Breast epithelium (tissue), 4 donors: ENCODE measurements around the gene FEN1. TPM values are rescaled to one million over a fixed set of nuclear protein-coding genes. Genes with fewer than 3 reads are reported as not detected.
A peak's percentile ranks its signal among the peaks of the same experiment; 100 is the strongest.

Source experiments
- DNase-seq, 2 donors: peaks; one replicate each; pipeline ENCODE4 v3.0.0-alpha.2; 2019; ENCODE audit warnings: low spot score in 2 of 2
- H3K27ac ChIP-seq, 2 donors: fragments of 200-600 bp; sonication (generic) in 1 of 2; one replicate each; pipeline ENCODE4 v1.5.1; 2016 to 2019; ENCODE audit warnings: mild to moderate bottlenecking in 1 of 2
- H3K27me3 ChIP-seq, 2 donors: fragments of 200-600 bp; sonication (generic) in 1 of 2; one replicate each; pipeline versions ENCODE4 v1.5.1 to v1.6.0; 2017 to 2019; ENCODE audit warnings: control low read depth in 1 of 2, mild to moderate bottlenecking in 1 of 2
- H3K36me3 ChIP-seq: fragments of 200-600 bp; one replicate; pipeline ENCODE4 v1.5.1; 2019
- H3K4me1 ChIP-seq, 2 donors: fragments of 200-600 bp; sonication (generic); one replicate each; pipeline ENCODE4 v1.5.1; 2016 to 2019; ENCODE audit warnings: control low read depth in 1 of 2
- H3K4me3 ChIP-seq, 3 donors: fragments of 200-600 bp; sonication (generic); 1 replicate in 2 of 3; 2 replicates in 1 of 3; pipeline ENCODE4 v1.5.1; 2016 to 2019; ENCODE audit warnings: mild to moderate bottlenecking in 3 of 3, moderate library complexity in 2 of 3
- H3K9me3 ChIP-seq, 2 donors: fragments of 200-600 bp; sonication (generic) in 1 of 2; one replicate each; pipeline ENCODE4 v1.5.1; 2016 to 2019; ENCODE audit warnings: control low read depth in 1 of 2
- CTCF ChIP-seq, 3 donors: fragments of 450-650 bp; IDR thresholded peaks; one replicate each; pipeline ENCODE4 v1.5.1; 2016 to 2017; ENCODE audit warnings: antibody characterized with exemption in 3 of 3, mild to moderate bottlenecking in 3 of 3, moderate library complexity in 3 of 3
- POLR2A ChIP-seq: fragments of 450-650 bp; IDR thresholded peaks from one replicate; pipeline ENCODE4 v1.6.1; 2016; ENCODE audit warnings: antibody characterized with exemption, mild to moderate bottlenecking, moderate library complexity
- POLR2AphosphoS5 ChIP-seq, 3 donors: sonication (generic); formaldehyde crosslinking; IDR thresholded peaks; one replicate each; pipeline ENCODE4 v1.6.1; 2017; ENCODE audit warnings: antibody characterized with exemption in 3 of 3
- intact Hi-C: fragments of 100-400 bp; cut with DNase I; formaldehyde crosslinking; loops from one replicate; pipeline ENCODE4 v1.15.1; 2023; ENCODE audit warnings: low total_unique reads
- total RNA-seq, 3 donors: library from RNA; depleted of rRNA; stranded (reverse); fragments of >200 nt; gene quantifications; one replicate each; pipeline ENCODE4 v1.1.0, GENCODE V29; 2016

FEN1 gene
- total RNA-seq, 3 donors from 2014 or later, result 5.9 to 9.2 (median 8.5) TPM

DNA sequence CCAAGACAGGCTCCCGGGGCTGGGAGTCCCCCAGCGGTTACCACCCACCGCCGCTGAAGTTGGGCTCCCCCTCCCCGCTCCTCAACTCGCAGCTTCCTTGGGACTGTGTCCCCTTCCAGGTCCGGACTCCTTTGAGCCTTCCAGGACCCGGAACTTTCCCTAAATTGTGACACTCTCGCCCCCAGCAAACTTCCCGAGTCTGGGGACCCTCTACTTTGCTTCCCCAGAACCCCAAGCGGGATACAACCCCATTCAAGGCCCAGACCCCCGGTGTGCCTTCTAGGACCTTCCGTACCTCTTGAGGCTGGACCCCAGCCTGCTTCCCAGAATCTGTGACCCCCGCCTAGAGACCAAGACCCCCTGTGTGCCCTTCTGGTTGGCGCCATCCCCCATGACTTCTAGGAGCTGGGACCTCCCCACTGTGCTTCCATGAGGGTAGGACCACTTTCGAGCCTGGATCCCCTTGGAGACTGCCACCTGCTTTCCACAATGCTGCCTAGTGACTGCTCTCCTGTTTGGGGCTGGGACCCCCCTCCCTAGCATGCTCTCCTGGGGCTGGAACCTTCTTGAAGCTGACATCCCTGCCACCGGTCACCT lies 39.7 kb upstream of the FEN1 start:
- Histone ChIP-seq H3K9me3 (no peaks in the 10 kb centered on the region), H3K27ac (no peak overlapping the region), H3K36me3 (no peaks in the 10 kb centered on the region), H3K4me3 (peak overlapping the region; percentile 41 to 73 (median 53)), H3K4me1 (no peaks in the 10 kb centered on the region), H3K27me3 (no peaks in the 10 kb centered on the region)
- DNase-seq, result no peak
- intact Hi-C loops, result no loop called here
- TF ChIP-seq POLR2A (no peak), CTCF (IDR thresholded peaks at IDR 0.05) (no peak), POLR2AphosphoS5 (IDR thresholded peaks at IDR 0.05) (no peak)

DNA sequence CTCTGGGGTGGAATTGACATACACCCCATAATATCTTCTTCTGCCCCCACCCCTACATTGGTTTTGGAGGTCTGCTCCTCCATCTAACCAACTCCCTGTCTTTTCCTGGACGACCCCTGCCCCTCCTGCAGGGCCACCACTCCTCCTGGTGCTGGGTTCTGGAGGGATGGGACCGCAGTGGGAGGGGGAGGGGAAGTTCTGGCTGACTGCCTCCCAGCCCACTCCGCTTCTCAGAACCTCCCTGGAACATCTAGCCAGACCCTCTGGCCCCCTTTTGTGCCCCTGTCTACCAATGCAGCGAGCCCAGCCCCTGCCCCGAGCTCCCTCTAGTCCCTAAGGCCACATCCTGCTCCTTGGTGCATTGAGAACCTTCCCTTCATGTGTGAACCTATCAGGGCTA lies 39.0 kb upstream of the FEN1 start:
- intact Hi-C loops, result no loop called here
- no peaks in the 10 kb centered on the region for H3K27me3 ChIP-seq
- TF ChIP-seq POLR2AphosphoS5 (IDR thresholded peaks at IDR 0.05) (no peak), POLR2A (no peak), CTCF (IDR thresholded peaks at IDR 0.05) (no peak)
- no peak for DNase-seq
- no peak overlapping the region for H3K4me3 ChIP-seq
- H3K4me1 ChIP-seq, result no peaks in the 10 kb centered on the region
- H3K36me3 ChIP-seq, result no peaks in the 10 kb centered on the region
- H3K27ac ChIP-seq, result no peak overlapping the region
- no peaks in the 10 kb centered on the region for H3K9me3 ChIP-seq

- no peaks in the 10 kb centered on the region for H3K36me3 ChIP-seq
- H3K27me3 ChIP-seq, result no peaks in the 10 kb centered on the region
- DNase-seq, result no peak
- H3K4me3 ChIP-seq, result no peak overlapping the region
- no peak for TF ChIP-seq POLR2A
- no peak for TF ChIP-seq POLR2AphosphoS5 (IDR thresholded peaks at IDR 0.05)
- no peak for TF ChIP-seq CTCF (IDR thresholded peaks at IDR 0.05)
- no peaks in the 10 kb centered on the region for H3K4me1 ChIP-seq
- H3K27ac ChIP-seq, result no peak overlapping the region
- no peaks in the 10 kb centered on the region for H3K9me3 ChIP-seq
- intact Hi-C loops, result no loop called here
Observed at GRCh38 chr11:61754534-61755482, 37.9 kb upstream of the FEN1 start.

DNA sequence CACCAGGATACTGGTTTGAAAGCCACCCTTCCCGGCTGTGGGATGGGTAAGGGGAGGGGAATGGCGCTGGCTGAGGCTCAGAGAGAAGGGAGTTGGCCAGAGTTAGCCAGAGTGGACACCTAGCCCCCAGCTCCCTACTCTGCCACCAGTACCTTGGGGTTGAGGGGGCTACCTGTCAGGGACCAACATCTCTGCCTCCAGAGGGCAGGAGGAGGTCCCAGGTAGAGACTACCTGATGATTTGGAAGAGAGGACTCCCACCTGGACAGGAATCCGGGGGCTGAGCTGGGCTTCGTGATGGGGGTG lies 36.6 kb upstream of the FEN1 start:
- no peak overlapping the region for H3K4me3 ChIP-seq
- H3K9me3 ChIP-seq, result no peaks in the 10 kb centered on the region
- no peak overlapping the region for H3K27ac ChIP-seq
- no peak for DNase-seq
- no peaks in the 10 kb centered on the region for H3K36me3 ChIP-seq
- H3K4me1 ChIP-seq, result no peaks in the 10 kb centered on the region
- intact Hi-C loops, result no loop called here
- H3K27me3 ChIP-seq, result no peaks in the 10 kb centered on the region
- TF ChIP-seq POLR2A (no peak), CTCF (IDR thresholded peaks at IDR 0.05) (no peak), POLR2AphosphoS5 (IDR thresholded peaks at IDR 0.05) (no peak)
